HG03457 (cell line): ENCODE results near the gene CNN1.

Source experiments
- ATAC-seq: cut with Tn5 transposase; IDR thresholded peaks from one replicate; pipeline ENCODE4 v1.9.1; 2021; ENCODE audit warnings: moderate number of reproducible peaks; ENCODE audit not compliant: unreplicated experiment

Gene CNN1

DNA sequence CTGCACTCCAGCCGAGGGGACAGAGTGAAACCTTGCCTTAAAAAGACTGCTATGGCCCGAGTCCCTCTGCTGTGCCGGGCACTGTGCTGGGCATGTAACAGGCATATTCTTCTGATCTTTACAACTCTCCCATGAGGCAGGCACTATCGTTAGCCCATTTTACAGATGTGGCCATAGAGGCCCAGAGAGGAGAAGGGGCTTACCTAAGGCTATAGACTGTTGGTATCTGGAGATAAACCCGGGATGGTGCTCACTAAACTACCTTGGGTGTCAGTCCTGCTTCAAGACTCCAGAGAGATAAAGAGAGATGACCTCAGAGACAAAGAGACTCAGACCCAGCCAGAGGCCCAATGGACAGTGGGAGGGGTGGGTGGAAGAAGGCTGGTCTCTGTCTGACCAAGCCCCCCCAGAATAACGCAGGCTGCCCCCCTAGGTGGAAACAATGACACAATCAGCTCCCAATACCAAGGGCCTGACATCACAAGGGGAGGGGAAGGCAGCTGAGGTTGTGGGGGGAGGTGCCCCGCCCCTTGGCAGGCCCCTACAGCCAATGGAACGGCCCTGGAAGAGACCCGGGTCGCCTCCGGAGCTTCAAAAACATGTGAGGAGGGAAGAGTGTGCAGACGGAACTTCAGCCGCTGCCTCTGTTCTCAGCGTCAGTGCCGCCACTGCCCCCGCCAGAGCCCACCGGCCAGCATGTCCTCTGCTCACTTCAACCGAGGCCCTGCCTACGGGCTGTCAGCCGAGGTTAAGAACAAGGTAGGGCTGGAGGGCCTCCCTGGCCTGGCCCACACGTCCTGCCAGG, at the start of gene CNN1:
TSS of gene CNN1 (plus strand) at position 620 of the 805 bp plus-strand sequence. CDS start at position 697, 77 bp downstream.
- no peak for ATAC-seq

DNA sequence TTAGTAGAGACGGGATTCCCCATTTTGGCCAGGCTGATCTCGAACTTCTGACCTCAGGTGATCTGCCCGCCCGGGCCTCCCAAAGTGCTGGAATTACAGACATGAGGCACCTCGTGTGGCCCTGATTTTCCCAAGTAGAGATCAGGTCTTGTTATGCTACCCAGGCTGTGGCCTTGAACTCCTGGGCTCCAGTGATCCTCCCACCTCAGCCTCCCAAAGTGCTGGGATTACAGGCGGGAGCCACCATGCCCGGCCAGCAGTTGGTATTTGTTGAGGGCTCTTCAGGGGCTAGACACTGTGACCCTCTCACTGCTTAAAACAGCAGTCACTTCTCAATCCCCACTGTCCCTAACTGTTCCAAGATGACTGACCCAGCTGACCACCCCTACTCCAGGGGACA, 49.3 kb upstream of the CNN1 start:
- no peak for ATAC-seq

DNA sequence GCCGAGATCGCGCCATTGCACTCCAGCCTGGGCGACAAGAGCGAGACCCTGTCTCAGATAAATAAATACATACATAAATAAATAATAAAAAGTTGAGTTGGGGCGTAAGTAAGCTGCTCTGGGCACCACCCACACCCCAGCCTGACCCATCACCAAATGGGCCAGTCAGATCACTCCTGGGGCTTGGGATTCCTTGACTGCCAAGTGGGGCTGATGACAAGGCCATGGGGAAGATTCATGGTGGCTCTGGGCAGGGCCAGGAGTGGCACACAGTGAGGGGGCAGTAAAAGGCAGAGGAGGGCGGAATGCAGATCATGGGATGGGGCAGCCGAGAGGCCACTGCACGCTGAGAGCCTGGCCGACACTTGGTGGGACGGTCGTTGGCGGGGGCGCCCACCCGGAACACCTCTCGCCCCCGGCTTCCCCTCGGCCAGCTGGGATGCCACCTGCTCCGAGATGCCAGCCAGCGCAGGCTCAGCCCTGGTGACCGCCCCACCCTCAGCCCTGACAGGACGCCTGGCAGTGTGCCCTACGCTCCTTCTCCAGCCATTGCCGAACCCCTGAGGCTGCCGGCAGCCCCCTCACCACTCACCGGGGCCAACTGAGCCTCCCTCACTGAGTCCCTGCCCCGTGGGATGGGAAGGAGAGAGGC, 43.9 kb upstream of the CNN1 start:
- no peak for ATAC-seq

DNA sequence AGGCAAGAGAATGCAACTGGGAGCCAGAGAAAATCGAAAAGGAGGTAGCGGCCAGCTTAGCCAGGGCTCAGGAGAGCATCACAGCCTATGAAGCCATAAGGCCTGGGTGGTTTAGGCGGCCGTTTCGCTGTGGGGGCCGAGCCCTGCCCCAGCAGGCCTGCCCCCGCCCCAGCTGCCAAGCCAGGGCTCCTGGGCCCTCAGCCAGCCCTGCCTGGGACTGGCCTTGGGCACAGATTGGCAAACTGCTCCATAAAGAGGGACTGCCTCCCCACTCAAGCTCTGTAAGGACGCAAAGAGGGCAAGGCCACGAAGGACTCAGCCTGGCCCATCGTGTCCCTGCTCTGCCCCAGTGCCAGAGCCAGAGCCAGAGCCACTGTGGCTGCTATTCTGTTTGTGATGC, 43.2 kb upstream of the CNN1 start:
- no peak for ATAC-seq

DNA sequence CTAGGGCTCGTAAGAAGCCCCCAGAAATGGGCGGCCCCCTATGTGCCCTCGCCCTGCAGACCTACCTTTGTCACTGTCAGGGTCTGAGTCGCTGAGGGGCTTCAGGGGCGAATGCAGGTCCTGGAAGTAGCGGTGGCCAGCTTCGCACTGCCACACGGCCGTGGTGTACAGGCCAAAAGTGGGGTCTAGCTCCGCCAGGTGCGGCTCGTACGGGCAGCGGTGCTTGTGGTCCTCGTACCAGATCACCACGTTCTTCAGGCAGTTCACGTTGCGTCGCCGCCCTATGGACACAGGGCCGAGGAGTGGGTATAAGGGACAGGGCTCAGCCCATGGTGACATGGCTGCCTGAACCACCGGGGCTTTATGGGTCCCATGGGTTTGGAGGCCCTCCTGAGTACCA, 42.8 kb upstream of the CNN1 start:
- ATAC-seq, result no peak

DNA sequence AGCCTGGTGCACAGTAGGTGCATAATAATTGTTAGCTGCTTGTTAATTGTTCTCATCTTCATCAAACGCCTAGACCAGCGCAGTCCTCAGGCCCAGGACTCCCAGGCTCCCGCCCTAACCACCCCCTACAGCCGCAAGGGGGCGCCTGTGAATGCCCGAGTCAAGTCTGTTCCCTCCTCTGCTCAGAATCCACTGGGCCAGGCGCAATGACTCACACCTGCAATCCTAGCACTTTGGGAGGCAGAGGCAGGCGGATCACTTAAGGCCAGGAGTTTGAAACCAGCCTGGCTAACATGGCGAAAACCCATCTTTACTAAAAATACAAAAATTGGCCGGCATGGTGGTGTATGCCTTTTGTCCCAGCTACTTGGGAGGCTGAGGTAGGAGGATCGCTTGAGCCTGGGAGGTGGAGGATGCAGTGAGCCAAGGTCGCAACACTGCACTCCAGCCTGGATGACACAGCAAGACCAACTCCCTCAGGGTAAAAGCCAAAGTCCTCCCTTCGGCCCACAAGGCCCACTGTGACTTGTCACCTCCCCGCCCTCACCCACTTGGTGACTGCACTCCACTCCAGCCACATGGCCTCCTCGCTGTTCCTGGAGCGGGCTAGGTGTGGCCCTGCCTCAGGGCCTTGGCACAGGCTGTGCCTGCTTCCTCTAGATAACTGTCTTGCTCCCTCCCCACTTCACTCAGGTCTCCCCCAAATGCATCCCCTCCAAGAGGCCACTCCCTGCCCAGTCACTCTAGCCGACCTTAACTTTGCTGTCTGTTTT, 42.1 kb upstream of the CNN1 start:
- no peak for ATAC-seq

DNA sequence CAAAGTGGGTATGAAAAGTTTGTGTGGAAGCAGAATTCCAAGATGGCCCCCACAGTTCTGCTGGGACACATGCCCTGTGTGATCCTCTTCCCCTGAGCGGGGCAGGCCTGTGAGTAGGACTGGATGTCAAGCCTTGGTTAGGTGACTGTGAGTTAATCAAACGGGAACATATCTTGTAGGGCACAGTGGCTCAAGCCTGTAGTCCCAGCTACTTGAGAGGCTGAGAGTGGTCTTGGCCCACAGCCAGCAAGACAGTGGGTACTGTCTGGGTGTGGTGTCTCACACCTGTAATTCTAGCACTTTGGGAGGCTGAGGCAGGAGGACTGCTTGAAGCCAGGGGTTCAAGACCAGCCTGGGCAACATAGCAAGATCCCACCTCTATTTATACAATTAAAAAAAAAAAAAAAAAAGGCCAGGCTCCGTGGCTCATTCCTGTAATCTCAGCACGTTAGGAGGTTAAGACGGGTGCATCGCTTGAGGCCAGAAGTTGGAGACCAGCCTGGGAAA, 39.4 kb upstream of the CNN1 start:
- ATAC-seq, result no peak

DNA sequence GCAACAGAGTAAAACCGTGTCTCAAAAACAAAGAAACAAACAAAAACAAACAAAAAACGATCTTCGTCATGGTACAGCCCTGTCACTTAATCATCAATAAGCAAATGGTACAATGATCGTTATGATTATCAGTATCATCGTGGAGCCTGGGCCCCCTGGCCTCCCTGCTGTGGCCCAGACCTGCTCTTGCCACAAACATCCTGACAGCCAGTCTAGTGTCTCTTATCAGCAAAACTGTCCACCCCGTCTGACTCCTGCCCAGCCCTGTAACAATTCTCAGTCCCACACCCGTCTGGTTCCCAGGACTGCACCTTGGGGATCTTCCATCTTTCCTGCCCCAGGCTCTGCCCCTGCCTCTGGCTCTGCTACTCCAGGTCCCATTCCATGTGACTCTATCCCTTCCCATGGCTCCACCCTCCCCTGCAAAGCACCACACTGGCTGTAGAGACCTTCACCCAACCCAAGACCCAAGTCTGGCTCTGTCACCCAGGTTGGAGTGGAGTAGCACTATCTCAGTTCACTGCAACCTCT, 38.7 kb upstream of the CNN1 start:
- ATAC-seq, result no peak

DNA sequence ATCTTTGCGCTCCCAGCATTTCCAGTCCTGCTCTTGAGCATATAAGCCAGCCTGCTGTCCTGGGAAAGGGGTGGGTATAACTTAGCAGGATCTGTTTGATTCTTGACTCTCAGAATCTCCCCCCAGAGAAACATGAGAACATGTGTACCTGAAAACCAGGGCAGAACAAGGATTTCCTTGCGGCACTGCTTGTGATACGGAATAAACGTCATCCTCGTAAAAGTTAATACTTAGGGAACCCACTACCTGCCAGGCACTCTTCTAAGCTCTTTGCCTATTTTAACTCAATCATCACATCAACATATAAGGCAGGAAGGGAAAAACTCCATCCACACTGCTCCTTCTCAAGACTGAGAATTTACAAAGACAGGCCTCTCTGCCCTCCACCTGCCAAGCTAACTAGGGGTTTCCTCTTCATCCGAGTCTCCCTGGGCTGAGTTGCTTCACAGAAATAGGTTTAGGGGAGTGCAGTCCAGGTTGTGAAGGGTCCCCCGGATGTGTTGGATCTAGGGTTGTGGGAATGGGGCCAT, 34.1 kb upstream of the CNN1 start:
- ATAC-seq, result no peak

DNA sequence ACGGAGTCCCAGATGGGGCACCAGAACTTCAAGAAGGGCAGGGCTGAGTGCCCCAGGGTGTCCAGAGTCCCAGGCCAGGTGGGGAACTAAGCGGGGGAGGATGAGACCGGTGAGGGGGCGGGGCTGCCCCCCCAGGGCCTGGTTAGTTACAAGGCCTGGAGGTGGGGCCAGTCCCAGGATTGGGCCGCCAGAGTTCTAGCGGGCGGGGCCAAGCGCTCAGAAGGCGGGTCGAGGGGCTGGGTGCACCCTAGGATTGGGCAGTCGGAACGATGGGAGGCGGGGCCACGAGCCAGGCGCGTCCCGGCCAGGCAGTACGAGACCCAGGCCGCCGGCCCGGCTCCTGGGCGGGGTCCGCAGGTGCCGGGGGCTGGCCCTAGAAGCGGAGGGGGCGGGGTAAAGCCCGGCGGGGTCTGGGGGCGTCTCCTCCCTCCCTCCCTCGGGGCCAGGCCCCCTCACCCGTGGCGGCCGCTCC, 33.6 kb upstream of the CNN1 start:
- peak; percentile 80 for ATAC-seq

DNA sequence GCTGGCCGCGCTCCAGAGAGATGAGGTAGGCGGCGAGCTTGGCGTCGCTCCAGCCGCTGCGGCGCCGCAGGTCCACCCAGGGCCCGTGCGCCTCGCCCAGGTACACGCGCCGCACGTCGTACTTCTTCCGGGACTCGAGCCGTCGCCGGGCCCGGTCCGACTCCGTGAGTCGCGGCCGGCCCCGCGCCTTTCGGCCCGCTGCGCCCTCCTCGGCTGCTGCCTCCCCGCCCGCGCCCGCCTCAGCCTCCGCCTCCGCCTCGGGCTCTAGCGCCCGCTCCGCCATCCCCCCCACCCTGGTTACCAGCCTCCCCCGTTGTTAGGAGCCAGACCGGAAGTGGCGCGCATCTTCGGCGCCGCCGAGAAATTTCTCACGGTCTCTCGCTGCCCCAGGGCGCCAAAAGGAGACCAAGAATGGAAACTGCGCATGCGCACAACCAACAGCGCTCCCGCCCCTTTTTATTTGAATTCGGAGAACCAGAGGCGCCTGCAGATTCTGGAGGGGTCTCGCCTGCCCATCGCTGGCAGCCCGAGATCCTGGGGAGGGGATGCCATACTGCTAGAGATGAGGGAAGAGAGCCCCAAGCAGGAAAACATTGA, 33.0 kb upstream of the CNN1 start, which contains the start of gene ZNF653:
TSS of gene ZNF653 (minus strand) at position 336 of the 597 bp plus-strand sequence. CDS start at position 283, 53 bp downstream.
- peak; percentile 36 for ATAC-seq

DNA sequence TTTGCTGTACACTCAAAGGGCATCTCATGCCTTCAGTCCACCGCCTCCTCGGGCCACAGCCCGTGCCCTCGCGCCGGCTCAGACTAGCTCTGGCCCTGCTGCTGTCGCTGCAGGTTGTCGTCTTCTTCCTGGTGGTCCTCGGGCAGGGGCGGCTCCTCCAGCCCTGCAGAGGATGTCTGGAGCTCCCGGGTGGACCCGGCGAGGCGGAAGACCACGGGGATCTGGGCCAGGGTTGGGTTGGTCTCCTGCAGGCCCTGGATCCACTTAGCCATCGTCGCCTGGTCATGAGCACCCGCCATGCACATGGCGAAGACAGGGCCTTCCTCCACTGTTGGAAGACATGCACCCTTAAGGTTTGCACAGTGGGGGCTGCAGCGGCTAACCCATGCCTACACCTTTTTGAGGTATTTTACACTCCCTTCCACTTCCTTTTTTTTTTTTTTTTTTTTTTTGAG, 32.5 kb upstream of the CNN1 start:
- ATAC-seq, result peak; percentile 30

DNA sequence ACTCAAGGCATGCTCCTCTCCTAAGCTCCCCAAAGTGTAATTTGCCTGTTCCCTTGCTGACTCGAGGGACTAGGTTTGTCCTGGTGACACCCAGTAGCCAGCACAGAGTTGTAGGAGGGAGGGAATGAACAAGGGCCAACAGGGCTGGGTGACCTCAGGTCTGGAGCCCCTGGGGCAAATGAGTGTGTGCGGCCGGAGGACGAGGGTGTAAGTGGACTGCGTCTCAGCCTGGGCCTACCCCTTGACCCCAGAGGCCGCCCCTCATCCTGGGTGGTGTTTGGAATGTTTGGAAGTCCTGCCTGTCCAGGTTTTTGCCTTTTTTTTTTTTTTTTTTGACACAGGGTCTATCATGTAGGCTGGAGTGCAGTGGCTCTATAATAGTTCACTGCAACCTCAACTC, 31.7 kb upstream of the CNN1 start:
- ATAC-seq, result no peak

DNA sequence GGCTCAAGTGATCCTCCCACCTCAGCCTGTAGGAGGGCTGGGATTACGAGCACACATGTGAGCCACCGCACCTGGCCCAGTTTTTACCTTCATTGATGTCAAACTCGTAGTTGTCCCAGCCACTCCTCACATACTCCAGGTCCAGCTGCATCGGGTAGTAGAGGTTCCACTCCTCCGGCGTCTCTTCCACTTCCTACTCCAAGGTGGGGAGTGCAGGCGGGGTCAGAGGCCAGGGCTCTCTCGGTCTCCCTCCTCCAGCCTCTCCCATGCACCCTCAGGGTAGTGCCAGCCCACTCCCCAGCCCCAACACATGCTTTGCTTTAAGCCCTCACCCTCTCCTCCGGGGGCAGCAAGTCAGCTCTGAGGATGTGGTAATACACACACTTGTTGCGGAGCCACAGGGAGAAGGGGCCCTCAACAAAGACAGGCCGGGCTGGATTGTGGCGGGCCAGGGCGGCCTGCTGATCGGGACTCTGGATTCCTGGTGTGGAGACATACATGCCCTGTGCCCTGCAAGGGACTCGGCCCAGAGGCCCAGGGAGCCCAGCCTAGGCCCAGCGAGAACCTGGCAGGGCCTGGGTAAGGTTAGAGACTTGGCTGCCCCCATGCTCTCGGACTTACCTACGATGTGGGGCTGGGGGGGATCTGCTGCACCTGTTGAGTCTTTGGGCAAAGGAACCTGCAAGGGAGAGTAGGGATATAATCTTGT, 31.1 kb upstream of the CNN1 start:
- ATAC-seq, result no peak

DNA sequence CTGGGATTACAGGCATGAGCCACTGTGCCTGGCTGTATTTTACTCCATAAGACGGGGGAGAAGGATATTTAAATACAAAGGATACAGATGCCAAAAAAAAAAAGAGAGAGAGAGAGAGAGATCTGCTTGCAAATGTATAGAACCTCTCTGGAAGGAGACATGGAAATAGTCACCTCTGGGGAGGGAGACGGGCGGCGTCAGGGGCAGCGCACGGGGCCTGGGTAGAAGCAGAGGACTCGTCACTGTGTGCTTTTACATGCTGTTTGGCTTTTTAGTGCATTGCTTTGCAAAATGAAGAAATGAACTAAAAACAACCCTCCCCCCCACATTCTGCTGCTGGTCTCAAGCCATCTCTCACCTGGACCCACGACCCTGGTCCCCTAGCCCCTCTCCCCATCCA, 28.2 kb upstream of the CNN1 start:
- no peak for ATAC-seq

DNA sequence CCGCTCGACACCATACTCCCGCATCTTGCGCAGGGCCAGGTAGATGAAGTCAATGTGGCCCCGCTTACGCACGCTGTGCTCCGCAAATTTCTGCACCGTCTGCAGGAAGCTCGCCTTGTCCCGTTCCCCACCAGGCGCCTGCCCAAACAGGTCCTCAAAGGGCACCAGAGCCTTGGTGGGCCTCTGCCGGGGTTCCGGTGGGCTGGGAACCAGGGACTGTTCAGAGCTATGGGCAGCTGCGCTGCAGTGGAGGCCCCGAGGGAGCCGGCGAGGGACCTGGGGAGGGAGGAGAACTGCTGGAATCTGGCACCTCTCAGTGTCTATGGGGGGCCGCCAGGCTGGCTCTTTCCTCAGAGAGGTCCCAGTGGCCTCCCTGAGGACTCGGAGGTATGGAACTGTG, 24.7 kb upstream of the CNN1 start:
- no peak for ATAC-seq

DNA sequence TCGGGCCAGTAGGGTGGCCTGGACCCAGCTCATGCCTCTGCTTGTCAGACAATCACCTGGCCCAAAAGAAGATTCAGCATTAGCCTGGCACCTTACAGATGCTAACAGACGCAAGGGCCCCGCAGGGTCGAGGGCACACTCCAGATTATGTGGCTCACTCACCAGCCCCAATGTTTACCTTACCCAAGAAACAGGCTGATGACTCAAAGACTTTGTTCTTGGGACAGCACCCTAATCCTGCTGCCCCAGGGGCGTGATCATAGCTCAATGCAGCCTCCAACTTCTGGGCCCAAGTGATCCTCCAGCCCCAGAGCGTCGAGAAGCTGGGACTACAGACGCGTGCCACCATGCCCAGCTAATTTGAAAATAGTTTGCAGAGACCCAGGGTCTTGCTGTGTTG, 19.5 kb upstream of the CNN1 start:
- ATAC-seq, result no peak

DNA sequence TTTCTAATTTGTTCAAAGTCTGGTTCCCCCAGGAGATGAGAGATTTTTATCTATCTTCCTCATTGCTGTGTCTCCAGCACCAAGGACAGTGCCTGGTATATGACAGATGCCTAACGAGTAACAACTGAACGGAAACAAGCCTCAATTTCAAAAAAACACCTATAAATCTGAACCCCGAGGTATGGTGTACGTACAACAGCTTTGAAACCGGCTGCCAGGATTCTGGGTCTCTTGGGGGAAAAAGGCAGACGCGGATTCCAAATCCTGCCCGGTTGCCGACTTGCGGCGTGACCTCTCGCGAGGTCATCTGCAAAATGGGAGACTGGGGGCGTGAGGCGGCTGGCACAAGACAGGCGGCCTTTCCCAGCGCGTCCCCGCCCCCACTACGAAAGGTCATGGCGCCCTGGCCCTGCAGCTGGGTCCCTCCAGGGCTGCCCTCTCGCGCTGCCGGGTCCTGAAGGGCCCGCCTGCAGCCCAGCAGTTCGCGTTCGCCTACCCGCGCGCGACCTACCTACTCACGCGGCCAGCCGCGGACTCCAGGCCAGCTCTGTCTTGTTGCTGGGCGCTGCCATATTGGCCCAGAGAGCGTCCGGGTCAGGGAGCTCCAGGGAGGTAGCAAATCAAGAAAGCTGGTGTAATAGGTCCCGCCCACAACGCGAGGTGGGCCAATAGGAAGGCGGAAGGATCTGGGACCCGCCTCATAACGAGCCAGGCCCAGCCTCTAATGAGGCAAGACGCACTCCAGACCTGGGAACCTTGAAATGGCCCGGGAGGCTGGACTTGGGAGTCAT, 9.9 kb upstream of the CNN1 start, which contains the start of gene ECSIT:
TSS of gene ECSIT (minus strand) at position 584 of the 791 bp plus-strand sequence. CDS start 9,964 bp downstream, outside the sequence.
- ATAC-seq, result peak; percentile 83

DNA sequence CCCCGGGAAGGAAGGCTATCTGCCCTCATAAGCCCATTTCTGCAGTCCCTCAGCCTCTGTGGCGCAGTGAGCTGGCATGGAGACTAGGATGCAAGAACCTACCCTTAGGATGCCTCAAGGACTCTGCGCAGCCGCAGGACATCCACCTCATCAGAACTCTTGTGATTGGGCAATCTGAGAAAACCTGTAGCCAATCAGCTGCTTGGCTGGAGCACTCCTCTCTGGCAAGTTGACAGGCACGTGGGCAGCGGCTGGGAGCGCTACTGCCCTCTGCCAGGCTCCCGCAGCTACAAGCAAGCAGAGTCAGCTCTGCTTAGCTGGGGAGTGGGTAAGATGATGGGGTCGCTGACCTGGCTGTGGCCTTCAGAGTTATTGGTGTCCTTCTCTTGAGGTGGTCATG, 8.2 kb upstream of the CNN1 start:
- no peak for ATAC-seq
